ENCODE data around the gene CDX1. TPM values are rescaled to one million over a fixed set of nuclear protein-coding genes. Genes with fewer than 3 reads are reported as not detected.

CDX1 gene
- total RNA-seq, 1 donor from 2014 or later = 0.31 TPM

GRCh38 chr5:150131978-150132694 is 34.4 kb upstream of the CDX1 start:
- DNase-seq = no peak

- no peak for DNase-seq
These were observed 33.8 kb upstream of the CDX1 start for GRCh38 chr5:150132740-150133139.

- no peak for DNase-seq
These were observed 32.9 kb upstream of the CDX1 start for GRCh38 chr5:150133581-150134197.

GRCh38 chr5:150134198-150134588 is 32.4 kb upstream of the CDX1 start:
- no peak for DNase-seq

- DNase-seq = no peak
These were observed 30.8 kb upstream of the CDX1 start for GRCh38 chr5:150135557-150136304.

GRCh38 chr5:150136305-150137167 is 30.0 kb upstream of the CDX1 start:
- DNase-seq = no peak

- DNase-seq = no peak
These were observed 29.2 kb upstream of the CDX1 start for GRCh38 chr5:150137168-150137957.

- DNase-seq = no peak
These were observed 28.6 kb upstream of the CDX1 start for GRCh38 chr5:150137997-150138396.

GRCh38 chr5:150138551-150139265 is 27.9 kb upstream of the CDX1 start:
- peak; percentile 85 for DNase-seq

GRCh38 chr5:150139334-150139733 is 27.2 kb upstream of the CDX1 start:
- DNase-seq = no peak

- DNase-seq = peak; percentile 72
These were observed 25.7 kb upstream of the CDX1 start for GRCh38 chr5:150140830-150141229.

- DNase-seq = no peak
These were observed 24.9 kb upstream of the CDX1 start for GRCh38 chr5:150141544-150142184.

- DNase-seq = no peak
These were observed 24.2 kb upstream of the CDX1 start for GRCh38 chr5:150142185-150142958.

GRCh38 chr5:150142959-150143349 is 23.6 kb upstream of the CDX1 start:
- DNase-seq = peak; percentile 51

- peak; percentile 66 for DNase-seq
These were observed 23.0 kb upstream of the CDX1 start for GRCh38 chr5:150143350-150144245.

GRCh38 chr5:150144246-150144801 is 22.3 kb upstream of the CDX1 start:
- DNase-seq = peak; percentile 66

GRCh38 chr5:150144879-150145278 is 21.7 kb upstream of the CDX1 start:
- DNase-seq = no peak

- no peak for DNase-seq
These were observed 20.3 kb upstream of the CDX1 start for GRCh38 chr5:150146235-150146634.
